ENCODE results near the gene MAML3. TPM values are rescaled to one million over a fixed set of nuclear protein-coding genes. Genes with fewer than 3 reads are reported as not detected.

MAML3 gene
- total and polyA plus RNA-seq, 2 of the 13 experiments (the other 11 are each of a cell fraction or from before 2014, with no cell fraction given), result 0.05 to 0.13 TPM

- CTCF ChIA-PET (ENCODE audit: low intra/inter-chr PET ratio, low total read pairs), result no interaction called here
- in situ Hi-C loops (cut with HindIII; ENCODE audit: extremely low pct_ligation_motif_present, low pct_unique_long_range_greater_than_20kb), result no loop called here
- no TSS peak for BruUV-seq (replicated peaks)
- H4K20me1 ChIP-seq (ENCODE audit: insufficient read depth, low read length), result no peaks in the 10 kb centered on the region
- H3K79me2 ChIP-seq (ENCODE audit: insufficient read depth, low read length), result no peaks in the 10 kb centered on the region
- DNase-seq (ENCODE audit: low spot score), result no peak
- no peaks in the 10 kb centered on the region for H3K36me3 ChIP-seq (replicated peaks in 1 of 2; ENCODE audit: control insufficient read depth in 1 of 2, insufficient read depth in 2 of 2, low read length in 2 of 2)
- no peaks in the 10 kb centered on the region for H3K27me3 ChIP-seq (ENCODE audit: control insufficient read depth in 1 of 2, insufficient read depth in 2 of 2, low read length in 2 of 2)
- no peak overlapping the region for H3K9ac ChIP-seq (ENCODE audit: insufficient read depth, low read depth, low read length)
- H3K4me2 ChIP-seq (ENCODE audit: low read depth, low read length), result no peak overlapping the region
- no peak overlapping the region for H2AFZ ChIP-seq (ENCODE audit: low read length)
- H3K4me1 ChIP-seq (ENCODE audit: insufficient read depth, low read length), result peaks cover 89% of the 10 kb centered on the region
- no peak for ATAC-seq
- H3K4me3 ChIP-seq (replicated peaks in 1 of 3; ENCODE audit: insufficient read depth in 1 of 3, low read depth in 2 of 3, low read length in 3 of 3), result no peak overlapping the region
- H3K27ac ChIP-seq (ENCODE audit: extremely low read length, insufficient read depth, low read length), result no peak overlapping the region
- TF ChIP-seq ZNF446 (CRISPR knock-in tag; IDR thresholded peaks at IDR 0.05) (no peak), PITX1 (CRISPR knock-in tag; IDR thresholded peaks at IDR 0.05) (no peak), ZSCAN22 (CRISPR knock-in tag; IDR thresholded peaks at IDR 0.05) (no peak), ZNF33B (CRISPR knock-in tag; IDR thresholded peaks at IDR 0.05) (no peak), ADNP (CRISPR knock-in tag; IDR thresholded peaks at IDR 0.05) (no peak), GABPA (IDR thresholded peaks at IDR 0.05; ENCODE audit: low read depth, low read length) (no peak), GABPA (CRISPR knock-in tag; IDR thresholded peaks at IDR 0.05; ENCODE audit: low read depth) (no peak), ZNF687 (CRISPR knock-in tag; IDR thresholded peaks at IDR 0.05) (no peak), RBAK (CRISPR knock-in tag; IDR thresholded peaks at IDR 0.05) (no peak), ZFAT (CRISPR knock-in tag; conservative IDR thresholded peaks at IDR 0.05) (no peak), HNF1B (CRISPR knock-in tag; IDR thresholded peaks at IDR 0.05) (no peak), ZNF225 (CRISPR knock-in tag; IDR thresholded peaks at IDR 0.05) (no peak), ASH2L (IDR thresholded peaks at IDR 0.05; ENCODE audit: insufficient read length, low read depth, low read length) (no peak), TGIF2 (CRISPR knock-in tag; IDR thresholded peaks at IDR 0.05) (no peak), ZNF737 (CRISPR knock-in tag; IDR thresholded peaks at IDR 0.05; ENCODE audit: borderline replicate concordance) (no peak), RXRA (CRISPR knock-in tag; IDR thresholded peaks at IDR 0.05) (no peak)
- no peaks in the 10 kb centered on the region for H3K9me3 ChIP-seq (ENCODE audit: low read length)
- FAIRE-seq, result no peak
- intact Hi-C loops (cut with micrococcal nuclease; ENCODE audit: unreplicated experiment), result loop anchor here (10.0 kb wide), 1 partner anchor 182 kb away; the partner anchor contains the start of gene MGST2
- WGBS (ENCODE audit: low lambda C conversion rate), result 95% methylated on average over 1 of the region's 1 CpG
- POLR2A ChIA-PET, result no interaction called here
Measured at GRCh38 chr4:139846766-139847165, 307.2 kb downstream of the MAML3 start.

Measured in HepG2 (cell line).